GM12878 (cell line): ENCODE measurements around the gene ANAPC15. TPM values are rescaled to one million over a fixed set of nuclear protein-coding genes. Genes with fewer than 3 reads are reported as not detected.

ENCODE experiments used
- ATAC-seq: fragments of 200-7000 bp; cut with Tn5 transposase; 3 replicates; pipeline ENCODE4 v1.9.1; 2020; ENCODE audit warnings: mild to moderate bottlenecking, moderate library complexity
- BruUV-seq: library from RNA; stranded (reverse); fragments of 400-500 nt; replicated peaks from 2 replicates; lab custom pipeline; 2021; lab: Mats Ljungman, UMichigan
- CTCF ChIA-PET: fragments of 300-600 bp; sonication (Branson Sonifier 250); formaldehyde crosslinking; extraction: SDS; loops from one replicate; lab custom pipeline; 2021; ENCODE audit warnings: inconsistent platforms; lab: Yijun Ruan, JAX
- POLR2A ChIA-PET: fragments of 350-600 bp; formaldehyde crosslinking; extraction: SDS; loops from one replicate; lab custom pipeline; 2021; ENCODE audit warnings: inconsistent platforms; lab: Charles Lee
- RAD21 ChIA-PET: fragments of 300-600 bp; sonication (Branson Sonifier 250); formaldehyde crosslinking; loops from one replicate; lab custom pipeline; 2023; ENCODE audit warnings: antibody characterized with exemption; ENCODE audit not compliant: unreplicated experiment; lab: Charles Lee
- SMC1A ChIA-PET: fragments of 300-600 bp; sonication (Branson Sonifier 250); formaldehyde crosslinking; loops from one replicate; lab custom pipeline; 2023; ENCODE audit not compliant: unreplicated experiment, uncharacterized antibody; lab: Charles Lee
- DNase-seq: peaks from one replicate; pipeline ENCODE4 v3.0.0-alpha.2; 2011; ENCODE audit warnings: low read depth, low spot score
- FAIRE-seq: peaks from 3 replicates; lab custom pipeline; 2011; peaks lifted over from hg19 to GRCh38; lab: Jason Lieb, UNC
- H2AFZ ChIP-seq: 2 replicates; pipeline ENCODE4 v1.6.0; 2011; ENCODE audit warnings: low read depth, low read length, control low read depth; ENCODE audit not compliant: control insufficient read depth
- H3K27ac ChIP-seq: 2 replicates; pipeline ENCODE4 v1.5.1; 2011; ENCODE audit warnings: control low read depth; ENCODE audit not compliant: control insufficient read depth, insufficient read depth
- H3K27me3 ChIP-seq, 2 experiments: replicated peaks in 1 of 2; 2 replicates each; pipeline versions ENCODE4 v1.6.0 to v1.6.1; 2011; ENCODE audit warnings: low read length in 1 of 2; ENCODE audit not compliant: control insufficient read depth in 2 of 2, insufficient read depth in 2 of 2
- H3K36me3 ChIP-seq, 2 experiments: 2 replicates each; pipeline ENCODE4 v1.5.1; 2011; ENCODE audit warnings: low read length in 1 of 2; ENCODE audit not compliant: control insufficient read depth in 2 of 2, insufficient read depth in 2 of 2
- H3K4me1 ChIP-seq: 2 replicates; pipeline ENCODE4 v1.6.1; 2011; ENCODE audit warnings: mild to moderate bottlenecking, low read length, moderate library complexity, mixed read lengths; ENCODE audit not compliant: control insufficient read depth, insufficient read depth
- H3K4me2 ChIP-seq: 2 replicates; pipeline ENCODE4 v1.6.0; 2011; ENCODE audit warnings: control low read depth; ENCODE audit not compliant: control insufficient read depth, insufficient read depth
- H3K4me3 ChIP-seq: fragments of 200-600 bp; sonication (generic); 2 replicates; pipeline ENCODE4 v1.5.1; 2016
- H3K79me2 ChIP-seq: 2 replicates; pipeline ENCODE4 v1.6.0; 2011; ENCODE audit warnings: low read length; ENCODE audit not compliant: control insufficient read depth, insufficient read depth
- H3K9ac ChIP-seq: 2 replicates; pipeline ENCODE4 v1.8.0; 2011; ENCODE audit warnings: low read length, control low read depth, mixed read lengths; ENCODE audit not compliant: control insufficient read depth, insufficient read depth
- H3K9me3 ChIP-seq: replicated peaks from 3 replicates; pipeline ENCODE4 v1.5.1; 2011; ENCODE audit warnings: mild to moderate bottlenecking, low read length; ENCODE audit not compliant: control insufficient read depth, insufficient read depth
- H4K20me1 ChIP-seq: 2 replicates; pipeline ENCODE4 v1.6.0; 2011; ENCODE audit not compliant: control insufficient read depth, insufficient read depth
- CHD4 ChIP-seq: fragments of 200-600 bp; sonication (generic); IDR thresholded peaks from 2 replicates; pipeline ENCODE4 v1.6.1; 2016; ENCODE audit warnings: mild to moderate bottlenecking
- IKZF1 ChIP-seq: fragments of 450-650 bp; conservative IDR thresholded peaks from 2 replicates; pipeline ENCODE4 v1.6.1; 2017; ENCODE audit warnings: antibody characterized with exemption, mild to moderate bottlenecking
- NR2C1 ChIP-seq: fragments of 450-650 bp; IDR thresholded peaks from 2 replicates; pipeline ENCODE4 v1.6.1; 2017; ENCODE audit warnings: antibody characterized with exemption, mild to moderate bottlenecking, moderate library complexity
- NR2F1 ChIP-seq: fragments of 450-650 bp; conservative IDR thresholded peaks from 2 replicates; pipeline ENCODE4 v1.6.1; 2017; ENCODE audit warnings: mild to moderate bottlenecking
- NRF1 ChIP-seq: conservative IDR thresholded peaks from 2 replicates; pipeline ENCODE4 v1.6.1; 2011; ENCODE audit warnings: mild to moderate bottlenecking, low read depth, low read length, improper control_type of control experiment
- SIX5 ChIP-seq: IDR thresholded peaks from 2 replicates; pipeline ENCODE4 v1.6.1; 2011; ENCODE audit warnings: mild to moderate bottlenecking, low read depth, low read length, moderate library complexity; ENCODE audit not compliant: severe bottlenecking
- ZBED1 ChIP-seq: IDR thresholded peaks from 2 replicates; pipeline ENCODE4 v1.6.1; 2016; ENCODE audit warnings: borderline replicate concordance
- ZSCAN29 ChIP-seq: fragments of 450-650 bp; IDR thresholded peaks from 2 replicates; pipeline ENCODE4 v1.6.1; 2017; ENCODE audit warnings: mild to moderate bottlenecking, moderate library complexity
- WGBS: methylation state at CpG from one replicate; pipeline ENCODE4 v1.1.6; 2016; ENCODE audit warnings: low lambda C conversion rate; ENCODE audit not compliant: insufficient replicate concordance, insufficient coverage; ENCODE audit errors: missing lambda C conversion rate; 5-methylcytosine and 5-hydroxymethylcytosine counted together
- in situ Hi-C: fragments of 300-500 bp; cut with MboI; formaldehyde crosslinking; loops from 9 replicates; pipeline ENCODE4 v1.14.3; 2018; ENCODE audit warnings: mixed read lengths
- intact Hi-C: fragments of 100-400 bp; cut with micrococcal nuclease; formaldehyde crosslinking; loops from one replicate; pipeline ENCODE4 v1.14.2; 2022; ENCODE audit not compliant: unreplicated experiment
- polyA plus RNA-seq, 11 experiments: library from polyadenylated mRNA; depleted of rRNA in 4 of 11; unstranded in 6 of 11; stranded (reverse) in 5 of 11; fragments of >200 nt; fragmentation: Nextera tagmentation in 4 of 11; fragmentation: Illumina TruSeq in 1 of 11; extraction: Ambion mirVana in 4 of 11; extraction: Trizol in 1 of 11; gene quantifications; 1 replicate in 1 of 11; 2 replicates in 10 of 11; pipeline versions ENCODE4 v1.2.1 to v1.2.3, GENCODE V29; 2011 to 2016; ENCODE audit warnings: inconsistent platforms in 2 of 11, missing spikeins in 2 of 11, low read depth in 1 of 11
- total RNA-seq, 4 experiments: library from RNA; depleted of rRNA in 3 of 4; stranded (reverse); fragments of >200 nt in 3 of 4; fragmentation: Illumina TruSeq in 1 of 4; extraction: Trizol in 1 of 4; gene quantifications; 2 replicates each; pipeline versions ENCODE4 v1.2.1 to v1.2.3, GENCODE V29; 2013 to 2021
- TF ChIP-seq, protein P1 (sequence below): fragments of 450-650 bp; IDR thresholded peaks from 2 replicates; pipeline ENCODE4 v1.6.1; 2016; ENCODE audit warnings: mild to moderate bottlenecking
- TF ChIP-seq, protein P2 (sequence below): fragments of 450-650 bp; IDR thresholded peaks from 2 replicates; pipeline ENCODE4 v1.6.1; 2017; ENCODE audit warnings: antibody characterized with exemption, mild to moderate bottlenecking, moderate library complexity
- TF ChIP-seq, protein P3 (sequence below): fragments of 450-650 bp; IDR thresholded peaks from 2 replicates; pipeline ENCODE4 v1.6.1; 2017; ENCODE audit warnings: mild to moderate bottlenecking, moderate library complexity

The ANAPC15 gene
- total and polyA plus RNA-seq, 10 of the 15 experiments (the other 5 are each of a cell fraction or from before 2014, with no cell fraction given) = 83.4 to 372 (median 103) TPM

DNA sequence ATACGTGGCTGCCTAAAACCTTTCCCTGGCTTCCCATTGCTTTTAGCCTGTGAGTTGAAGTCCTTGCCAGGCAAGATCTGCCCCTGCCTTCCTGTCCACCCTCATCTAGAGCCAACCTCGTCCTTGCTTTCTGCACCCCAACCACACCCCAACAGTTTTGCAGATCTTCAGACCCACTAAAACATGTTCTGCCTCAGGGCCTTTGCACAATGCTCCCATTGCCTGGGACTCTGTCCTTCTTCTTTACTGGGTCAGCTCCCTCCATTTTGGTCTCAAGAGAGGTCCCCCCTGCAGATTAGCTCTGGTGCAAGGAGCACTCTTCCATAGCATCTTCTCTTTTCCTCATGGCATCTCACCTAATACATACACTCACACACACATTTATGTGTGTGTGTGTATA is 8.4 kb upstream of the ANAPC15 start:
- H4K20me1 ChIP-seq = no peaks in the 10 kb centered on the region
- ChIA-PET RAD21 (no interaction called here), POLR2A (no interaction called here), CTCF (interaction anchor here (0.6 to 1.1 kb wide), 2 partner anchors 26 to 137 kb away, joined by 5 to 6 read pairs; no protein-coding TSS in a partner anchor), SMC1A (no interaction called here)
- no peak overlapping the region for H3K27ac ChIP-seq
- DNase-seq (no peak), FAIRE-seq (no peak), ATAC-seq (no peak)
- 50% methylated on average over 2 of the region's 2 CpGs for WGBS
- no peaks in the 10 kb centered on the region for H3K4me1 ChIP-seq
- H2AFZ ChIP-seq = no peak overlapping the region
- H3K9ac ChIP-seq = no peak overlapping the region
- TF ChIP-seq NRF1 (no peak), NR2F1 (no peak), ZSCAN29 (no peak), CHD4 (no peak), IKZF1 (no peak), SIX5 (no peak), ZBED1 (no peak), NR2C1 (no peak)
- TF ChIP-seq, protein P1, sequence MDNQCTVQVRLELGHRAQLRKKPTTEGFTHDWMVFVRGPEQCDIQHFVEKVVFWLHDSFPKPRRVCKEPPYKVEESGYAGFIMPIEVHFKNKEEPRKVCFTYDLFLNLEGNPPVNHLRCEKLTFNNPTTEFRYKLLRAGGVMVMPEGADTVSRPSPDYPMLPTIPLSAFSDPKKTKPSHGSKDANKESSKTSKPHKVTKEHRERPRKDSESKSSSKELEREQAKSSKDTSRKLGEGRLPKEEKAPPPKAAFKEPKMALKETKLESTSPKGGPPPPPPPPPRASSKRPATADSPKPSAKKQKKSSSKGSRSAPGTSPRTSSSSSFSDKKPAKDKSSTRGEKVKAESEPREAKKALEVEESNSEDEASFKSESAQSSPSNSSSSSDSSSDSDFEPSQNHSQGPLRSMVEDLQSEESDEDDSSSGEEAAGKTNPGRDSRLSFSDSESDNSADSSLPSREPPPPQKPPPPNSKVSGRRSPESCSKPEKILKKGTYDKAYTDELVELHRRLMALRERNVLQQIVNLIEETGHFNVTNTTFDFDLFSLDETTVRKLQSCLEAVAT = no peak
- TF ChIP-seq, protein P2, sequence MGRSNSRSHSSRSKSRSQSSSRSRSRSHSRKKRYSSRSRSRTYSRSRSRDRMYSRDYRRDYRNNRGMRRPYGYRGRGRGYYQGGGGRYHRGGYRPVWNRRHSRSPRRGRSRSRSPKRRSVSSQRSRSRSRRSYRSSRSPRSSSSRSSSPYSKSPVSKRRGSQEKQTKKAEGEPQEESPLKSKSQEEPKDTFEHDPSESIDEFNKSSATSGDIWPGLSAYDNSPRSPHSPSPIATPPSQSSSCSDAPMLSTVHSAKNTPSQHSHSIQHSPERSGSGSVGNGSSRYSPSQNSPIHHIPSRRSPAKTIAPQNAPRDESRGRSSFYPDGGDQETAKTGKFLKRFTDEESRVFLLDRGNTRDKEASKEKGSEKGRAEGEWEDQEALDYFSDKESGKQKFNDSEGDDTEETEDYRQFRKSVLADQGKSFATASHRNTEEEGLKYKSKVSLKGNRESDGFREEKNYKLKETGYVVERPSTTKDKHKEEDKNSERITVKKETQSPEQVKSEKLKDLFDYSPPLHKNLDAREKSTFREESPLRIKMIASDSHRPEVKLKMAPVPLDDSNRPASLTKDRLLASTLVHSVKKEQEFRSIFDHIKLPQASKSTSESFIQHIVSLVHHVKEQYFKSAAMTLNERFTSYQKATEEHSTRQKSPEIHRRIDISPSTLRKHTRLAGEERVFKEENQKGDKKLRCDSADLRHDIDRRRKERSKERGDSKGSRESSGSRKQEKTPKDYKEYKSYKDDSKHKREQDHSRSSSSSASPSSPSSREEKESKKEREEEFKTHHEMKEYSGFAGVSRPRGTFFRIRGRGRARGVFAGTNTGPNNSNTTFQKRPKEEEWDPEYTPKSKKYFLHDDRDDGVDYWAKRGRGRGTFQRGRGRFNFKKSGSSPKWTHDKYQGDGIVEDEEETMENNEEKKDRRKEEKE = no peak
- TF ChIP-seq, protein P3, sequence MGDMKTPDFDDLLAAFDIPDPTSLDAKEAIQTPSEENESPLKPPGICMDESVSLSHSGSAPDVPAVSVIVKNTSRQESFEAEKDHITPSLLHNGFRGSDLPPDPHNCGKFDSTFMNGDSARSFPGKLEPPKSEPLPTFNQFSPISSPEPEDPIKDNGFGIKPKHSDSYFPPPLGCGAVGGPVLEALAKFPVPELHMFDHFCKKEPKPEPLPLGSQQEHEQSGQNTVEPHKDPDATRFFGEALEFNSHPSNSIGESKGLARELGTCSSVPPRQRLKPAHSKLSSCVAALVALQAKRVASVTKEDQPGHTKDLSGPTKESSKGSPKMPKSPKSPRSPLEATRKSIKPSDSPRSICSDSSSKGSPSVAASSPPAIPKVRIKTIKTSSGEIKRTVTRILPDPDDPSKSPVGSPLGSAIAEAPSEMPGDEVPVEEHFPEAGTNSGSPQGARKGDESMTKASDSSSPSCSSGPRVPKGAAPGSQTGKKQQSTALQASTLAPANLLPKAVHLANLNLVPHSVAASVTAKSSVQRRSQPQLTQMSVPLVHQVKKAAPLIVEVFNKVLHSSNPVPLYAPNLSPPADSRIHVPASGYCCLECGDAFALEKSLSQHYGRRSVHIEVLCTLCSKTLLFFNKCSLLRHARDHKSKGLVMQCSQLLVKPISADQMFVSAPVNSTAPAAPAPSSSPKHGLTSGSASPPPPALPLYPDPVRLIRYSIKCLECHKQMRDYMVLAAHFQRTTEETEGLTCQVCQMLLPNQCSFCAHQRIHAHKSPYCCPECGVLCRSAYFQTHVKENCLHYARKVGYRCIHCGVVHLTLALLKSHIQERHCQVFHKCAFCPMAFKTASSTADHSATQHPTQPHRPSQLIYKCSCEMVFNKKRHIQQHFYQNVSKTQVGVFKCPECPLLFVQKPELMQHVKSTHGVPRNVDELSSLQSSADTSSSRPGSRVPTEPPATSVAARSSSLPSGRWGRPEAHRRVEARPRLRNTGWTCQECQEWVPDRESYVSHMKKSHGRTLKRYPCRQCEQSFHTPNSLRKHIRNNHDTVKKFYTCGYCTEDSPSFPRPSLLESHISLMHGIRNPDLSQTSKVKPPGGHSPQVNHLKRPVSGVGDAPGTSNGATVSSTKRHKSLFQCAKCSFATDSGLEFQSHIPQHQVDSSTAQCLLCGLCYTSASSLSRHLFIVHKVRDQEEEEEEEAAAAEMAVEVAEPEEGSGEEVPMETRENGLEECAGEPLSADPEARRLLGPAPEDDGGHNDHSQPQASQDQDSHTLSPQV = no peak
- no peak overlapping the region for H3K4me3 ChIP-seq
- H3K36me3 ChIP-seq = no peaks in the 10 kb centered on the region
- in situ Hi-C loops (no loop called here), intact Hi-C loops (no loop called here)
- no peaks in the 10 kb centered on the region for H3K27me3 ChIP-seq
- BruUV-seq = no TSS peak
- H3K79me2 ChIP-seq = no peaks in the 10 kb centered on the region
- no peak overlapping the region for H3K4me2 ChIP-seq
- no peaks in the 10 kb centered on the region; the same call in 2 of the 3 replicates for H3K9me3 ChIP-seq
